K562 (cell line): Measurements from ENCODE around the gene PTPN14. TPM values are rescaled to one million over a fixed set of nuclear protein-coding genes. Genes with fewer than 3 reads are reported as not detected.
A peak's percentile ranks its signal among the peaks of the same experiment; 100 is the strongest.

Experiments used
- ATAC-seq: fragments of 200-7000 bp; cut with Tn5 transposase; 3 replicates; pipeline ENCODE4 v1.9.1; 2020; ENCODE audit warnings: moderate library complexity
- BruUV-seq: library from RNA; stranded (reverse); fragments of 400-500 nt; replicated peaks from 2 replicates; lab custom pipeline; 2021; lab: Mats Ljungman, UMichigan
- CTCF ChIA-PET: fragments of 300-600 bp; formaldehyde crosslinking; extraction: SDS; loops from one replicate; lab custom pipeline; 2021; ENCODE audit warnings: low intra/inter-chr PET ratio; lab: Yijun Ruan, JAX
- POLR2A ChIA-PET: fragments of 300-600, 350-650 bp; sonication (Branson Sonifier 250); formaldehyde crosslinking; extraction: SDS; loops from one replicate; lab custom pipeline; 2021; ENCODE audit warnings: antibody characterized with exemption, inconsistent platforms; lab: Yijun Ruan, JAX
- DNase-seq, 4 experiments: peaks; one replicate each; pipeline versions ENCODE4 v3.0.0 to v3.0.0-alpha.2; 2011 to 2018; ENCODE audit warnings: low spot score in 3 of 4, mixed read lengths in 3 of 4; ENCODE audit errors: extremely low read depth in 1 of 4
- FAIRE-seq: peaks from 2 replicates; lab custom pipeline; 2011; peaks lifted over from hg19 to GRCh38; lab: Jason Lieb, UNC
- H2AFZ ChIP-seq: 2 replicates; pipeline ENCODE4 v1.6.0; 2011; ENCODE audit warnings: low read depth, low read length, control low read depth, inconsistent platforms
- H3K27ac ChIP-seq: fragments of 200-600 bp; 3 replicates; pipeline ENCODE4 v1.8.0; 2011; ENCODE audit warnings: low read depth, mild to moderate bottlenecking, control low read depth, inconsistent platforms, low read length, moderate library complexity, mixed read lengths; ENCODE audit errors: extremely low read depth
- H3K27me3 ChIP-seq, 2 experiments: fragments of 300-600 bp in 1 of 2; 2 replicates in 1 of 2; 3 replicates in 1 of 2; pipeline versions ENCODE4 v1.6.0 to v1.8.0; 2011; ENCODE audit warnings: inconsistent platforms in 2 of 2, low read length in 2 of 2, mild to moderate bottlenecking in 1 of 2, mixed read lengths in 1 of 2, moderate library complexity in 1 of 2; ENCODE audit not compliant: control insufficient read depth in 2 of 2, insufficient read depth in 2 of 2
- H3K36me3 ChIP-seq: fragments of 300-600 bp; 3 replicates; pipeline ENCODE4 v1.8.0; 2011; ENCODE audit warnings: mild to moderate bottlenecking, low read length, inconsistent platforms; ENCODE audit not compliant: control insufficient read depth, insufficient read depth
- H3K4me1 ChIP-seq, 2 experiments: fragments of 200-600 bp in 1 of 2; replicated peaks in 1 of 2; 2 replicates in 1 of 2; 3 replicates in 1 of 2; pipeline versions ENCODE4 v1.5.1 to v1.8.0; 2011; ENCODE audit warnings: inconsistent platforms in 2 of 2, low read length in 2 of 2, mild to moderate bottlenecking in 1 of 2, mixed read lengths in 1 of 2, moderate library complexity in 1 of 2; ENCODE audit not compliant: control insufficient read depth in 2 of 2, insufficient read depth in 2 of 2
- H3K4me2 ChIP-seq: 2 replicates; pipeline ENCODE4 v1.6.1; 2011; ENCODE audit warnings: low read length, control low read depth, inconsistent platforms, mixed read lengths; ENCODE audit not compliant: insufficient read depth
- H3K4me3 ChIP-seq: fragments of 200-600 bp; sonication (generic), shearing (Covaris generic); 2 replicates; pipeline ENCODE4 v1.5.1; 2016; ENCODE audit warnings: control low read depth, inconsistent platforms
- H3K79me2 ChIP-seq: fragments of 200-600 bp; 3 replicates; pipeline ENCODE4 v1.8.0; 2011; ENCODE audit warnings: low read length, inconsistent platforms; ENCODE audit not compliant: control insufficient read depth, insufficient read depth
- H3K9ac ChIP-seq, 2 experiments: 2 replicates each; pipeline versions ENCODE4 v1.6.0 to v1.6.1; 2011; ENCODE audit warnings: low read depth in 2 of 2, low read length in 2 of 2, control low read depth in 1 of 2, inconsistent platforms in 1 of 2, mild to moderate bottlenecking in 1 of 2, mixed read lengths in 1 of 2; ENCODE audit not compliant: insufficient read depth in 1 of 2
- H3K9me1 ChIP-seq: one replicate; pipeline ENCODE4 v1.6.0; 2011; ENCODE audit warnings: inconsistent platforms, mild to moderate bottlenecking, low read length, moderate library complexity; ENCODE audit not compliant: control insufficient read depth, insufficient read depth
- H3K9me3 ChIP-seq: replicated peaks from 2 replicates; pipeline ENCODE4 v1.5.1; 2011; ENCODE audit warnings: low read depth, low read length, inconsistent platforms; ENCODE audit not compliant: control insufficient read depth, insufficient read depth
- H4K20me1 ChIP-seq: replicated peaks from 2 replicates; pipeline ENCODE4 v1.6.1; 2011; ENCODE audit warnings: low read length, inconsistent platforms, mixed read lengths; ENCODE audit not compliant: control insufficient read depth, insufficient read depth
- CBX1 ChIP-seq: sonication (generic); IDR thresholded peaks from 2 replicates; pipeline ENCODE4 v1.6.1; 2016; ENCODE audit warnings: antibody characterized with exemption, low read depth, mild to moderate bottlenecking
- GATA2 ChIP-seq: sonication (generic); formaldehyde crosslinking; IDR thresholded peaks from 2 replicates; pipeline ENCODE4 v1.4.0; 2020; ENCODE audit warnings: mild to moderate bottlenecking, missing genetic modification reagents
- KHSRP ChIP-seq: fragments of 450-650 bp; IDR thresholded peaks from 2 replicates; pipeline ENCODE4 v1.6.1; 2017
- MXD1 ChIP-seq: fragments of 250-450 bp; sonication (Bioruptor Pico); IDR thresholded peaks from 2 replicates; pipeline ENCODE4 v1.8.0; 2021; ENCODE audit warnings: borderline replicate concordance, mild to moderate bottlenecking, moderate library complexity; ENCODE audit not compliant: poor library complexity, severe bottlenecking
- NFE2 ChIP-seq: IDR thresholded peaks from 2 replicates; pipeline ENCODE4 v1.6.1; 2014; ENCODE audit warnings: antibody characterized with exemption, low read depth
- TEAD1 ChIP-seq, 2 experiments: fragments of 450-650 bp in 1 of 2; sonication (generic) in 1 of 2; formaldehyde crosslinking; IDR thresholded peaks; 2 replicates each; pipeline versions ENCODE4 v1.4.0 to v1.8.0; 2020 to 2022; ENCODE audit warnings: mild to moderate bottlenecking in 2 of 2, missing genetic modification reagents in 1 of 2
- ZNF121 ChIP-seq: sonication (generic); formaldehyde crosslinking; conservative IDR thresholded peaks from 2 replicates; pipeline ENCODE4 v1.8.0; 2022; ENCODE audit warnings: missing genetic modification reagents
- ZNF224 ChIP-seq: sonication (generic); formaldehyde crosslinking; IDR thresholded peaks from 2 replicates; pipeline ENCODE4 v1.8.0; 2022; ENCODE audit warnings: mild to moderate bottlenecking, missing genetic modification reagents
- ZNF253 ChIP-seq: fragments of 250-450 bp; sonication (Bioruptor Pico); conservative IDR thresholded peaks from 2 replicates; pipeline ENCODE4 v1.6.1; 2021; ENCODE audit warnings: mild to moderate bottlenecking
- ZNF551 ChIP-seq: fragments of 250-450 bp; sonication (Bioruptor Pico); IDR thresholded peaks from 2 replicates; pipeline ENCODE4 v1.5.0; 2021; ENCODE audit warnings: mild to moderate bottlenecking, moderate library complexity
- WGBS: fragments of 100-300 bp; shearing (Covaris generic); methylation state at CpG from one replicate; pipeline ENCODE4 v1.1.6; 2016; ENCODE audit warnings: low coverage, mixed read lengths; ENCODE audit not compliant: insufficient coverage; ENCODE audit errors: missing lambda C conversion rate; 5-methylcytosine and 5-hydroxymethylcytosine counted together
- in situ Hi-C: fragments of 300-500 bp; cut with MboI; formaldehyde crosslinking; loops from 4 replicates; pipeline ENCODE4 v1.15.0; 2018; ENCODE audit warnings: inconsistent platforms, mixed read lengths
- intact Hi-C: fragments of 100-400 bp; cut with micrococcal nuclease; formaldehyde crosslinking; loops from 2 replicates; pipeline ENCODE4 v1.14.2; 2022
- polyA plus RNA-seq, 8 experiments: library from polyadenylated mRNA; depleted of rRNA in 4 of 8; stranded (reverse) in 5 of 8; unstranded in 3 of 8; fragments of >200 nt; fragmentation: Nextera tagmentation in 2 of 8; fragmentation: Illumina TruSeq in 1 of 8; extraction: Ambion mirVana in 2 of 8; extraction: Trizol in 1 of 8; gene quantifications; 2 replicates each; pipeline versions ENCODE4 v1.2.1 to v1.2.3, GENCODE V29; 2011 to 2014; ENCODE audit warnings: inconsistent platforms in 1 of 8, missing spikeins in 1 of 8
- total RNA-seq, 7 experiments: library from RNA; depleted of rRNA in 6 of 7; stranded (reverse); fragments of >200 nt in 6 of 7; fragmentation: Illumina TruSeq in 2 of 7; extraction: Trizol in 2 of 7; gene quantifications; 2 replicates each; pipeline versions ENCODE4 v1.2.1 to v1.2.3, GENCODE V29; 2011 to 2021; ENCODE audit warnings: low replicate concordance in 1 of 7

Gene PTPN14
- total and polyA plus RNA-seq, 9 of the 15 experiments (the other 6 are each of a cell fraction or from before 2014, with no cell fraction given): 0.01 to 0.29 (median 0.04) TPM; not detected in 6

- intact Hi-C loops (loop anchor here (10.0 kb wide), 1 partner anchor 247 kb away; no protein-coding TSS in a partner anchor), in situ Hi-C loops (no loop called here)
- ChIA-PET CTCF (no interaction called here), POLR2A (no interaction called here)
- FAIRE-seq (no peak), ATAC-seq (no peak), DNase-seq (no peak)
- WGBS: 0% methylated on average over 4 of the region's 4 CpGs
- Histone ChIP-seq H3K36me3 (no peaks in the 10 kb centered on the region), H3K4me1 (peaks cover 0 to 4% of the 10 kb centered on the region in 2 experiments; a peak in 4 of 5 replicates), H4K20me1 (no peaks in the 10 kb centered on the region), H3K9me1 (no peaks in the 10 kb centered on the region), H2AFZ (no peak overlapping the region), H3K79me2 (no peaks in the 10 kb centered on the region), H3K9me3 (no peaks in the 10 kb centered on the region), H3K4me2 (no peak overlapping the region), H3K27me3 (peaks cover 0 to 10% of the 10 kb centered on the region in 2 experiments; a peak in 2 of 5 replicates), H3K27ac (no peak overlapping the region), H3K4me3 (no peak overlapping the region), H3K9ac (no peak overlapping the region)
- TF ChIP-seq ZNF121 (0 out of 2 replicates have a peak, but pooled peaks have one; percentile 36), ZNF551 (CRISPR knock-in tag) (no peak)
- BruUV-seq: no TSS peak
Measured at GRCh38 chr1:214461305-214461704, 90.1 kb downstream of the PTPN14 start.

GRCh38 chr1:214460304-214460916 lies 91.0 kb downstream of the PTPN14 start:
- H3K4me3 ChIP-seq: no peak overlapping the region
- H3K4me2 ChIP-seq: no peak overlapping the region
- no peaks in the 10 kb centered on the region for H3K79me2 ChIP-seq
- DNase-seq (no peak), FAIRE-seq (no peak), ATAC-seq (no peak)
- no peak overlapping the region for H3K27ac ChIP-seq
- ChIA-PET POLR2A (no interaction called here), CTCF (no interaction called here)
- H3K27me3 ChIP-seq: peaks cover 0 to 10% of the 10 kb centered on the region in 2 experiments; a peak in 2 of 5 replicates
- no TSS peak for BruUV-seq
- H3K36me3 ChIP-seq: no peaks in the 10 kb centered on the region
- no peaks in the 10 kb centered on the region for H3K9me1 ChIP-seq
- peaks cover 0 to 4% of the 10 kb centered on the region in 2 experiments; a peak in 4 of 5 replicates for H3K4me1 ChIP-seq
- H3K9me3 ChIP-seq: no peaks in the 10 kb centered on the region
- no peak overlapping the region for H3K9ac ChIP-seq
- in situ Hi-C loops (no loop called here), intact Hi-C loops (loop anchor here (10.0 kb wide), 1 partner anchor 246 kb away; no protein-coding TSS in a partner anchor)
- no peak overlapping the region for H2AFZ ChIP-seq
- 0% methylated on average over 2 of the region's 2 CpGs for WGBS
- H4K20me1 ChIP-seq: no peaks in the 10 kb centered on the region
- TF ChIP-seq NFE2 (no peak), GATA2 (CRISPR knock-in tag) (no peak), MXD1 (CRISPR knock-in tag) (no peak), CBX1 (no peak), TEAD1 (CRISPR knock-in tag; IDR thresholded peaks at IDR 0.05) (no peak), ZNF224 (CRISPR knock-in tag) (no peak), KHSRP (no peak), ZNF253 (no peak)
